Caco-2 (cell line): Measurements from ENCODE around the gene MGAT4D. TPM values are rescaled to one million over a fixed set of nuclear protein-coding genes. Genes with fewer than 3 reads are reported as not detected.
"Not testable (repeated sequence)": the region's sequence is repeated elsewhere in the genome, so short reads cannot be mapped to it uniquely, and the experiment has no call there.

Source experiments
- BruUV-seq: library from RNA; stranded (reverse); fragments of 400-500 nt; replicated peaks from 2 replicates; lab custom pipeline; 2021; lab: Mats Ljungman, UMichigan
- CTCF ChIA-PET: fragments of 300-600 bp; sonication (Branson Sonifier 250); formaldehyde crosslinking; loops from one replicate; lab custom pipeline; 2022; ENCODE audit warnings: antibody characterized with exemption; lab: Charles Lee
- POLR2A ChIA-PET: fragments of 300-600 bp; sonication (Branson Sonifier 250); formaldehyde crosslinking; loops from one replicate; lab custom pipeline; 2022; ENCODE audit warnings: antibody characterized with exemption; lab: Charles Lee
- DNase-seq, 2 experiments: peaks; one replicate each; pipeline versions ENCODE4 v3.0.0 to v3.0.0-alpha.2; 2020 to 2022
- H3K27me3 ChIP-seq: replicated peaks from 2 replicates; pipeline ENCODE4 v1.6.0; 2011; ENCODE audit warnings: low read length; ENCODE audit not compliant: control insufficient read depth, insufficient read depth
- H3K36me3 ChIP-seq: 2 replicates; pipeline ENCODE4 v1.5.1; 2011; ENCODE audit warnings: low read length; ENCODE audit not compliant: control insufficient read depth, insufficient read depth
- H3K4me1 ChIP-seq: fragments of 250-450 bp; sonication (Bioruptor Pico); 2 replicates; pipeline ENCODE4 v1.5.1; 2020; ENCODE audit warnings: mild to moderate bottlenecking
- H3K4me3 ChIP-seq: 2 replicates; pipeline ENCODE4 v1.5.1; 2011; ENCODE audit warnings: low read depth, mild to moderate bottlenecking, control low read depth, low read length
- H3K9me3 ChIP-seq: fragments of 250-450 bp; sonication (Bioruptor Pico); 2 replicates; pipeline ENCODE4 v1.5.1; 2020; ENCODE audit warnings: mild to moderate bottlenecking, moderate library complexity
- H3K27ac Mint-ChIP-seq: one replicate; pipeline ENCODE4 v1.8.0; 2022; ENCODE audit warnings: mixed read lengths; ENCODE audit not compliant: unreplicated experiment
- H3K27me3 Mint-ChIP-seq: one replicate; pipeline ENCODE4 v1.8.0; 2022; ENCODE audit warnings: mixed read lengths; ENCODE audit not compliant: insufficient read depth, unreplicated experiment
- H3K36me3 Mint-ChIP-seq: one replicate; pipeline ENCODE4 v1.8.0; 2022; ENCODE audit warnings: mild to moderate bottlenecking, mixed read lengths; ENCODE audit not compliant: insufficient read depth, unreplicated experiment
- H3K4me1 Mint-ChIP-seq: one replicate; pipeline ENCODE4 v1.8.0; 2022; ENCODE audit warnings: low read depth, mixed read lengths; ENCODE audit not compliant: unreplicated experiment
- H3K4me3 Mint-ChIP-seq: one replicate; pipeline ENCODE4 v1.8.0; 2022; ENCODE audit warnings: mild to moderate bottlenecking, moderate library complexity, mixed read lengths; ENCODE audit not compliant: unreplicated experiment
- H3K9me3 Mint-ChIP-seq: one replicate; pipeline ENCODE4 v1.8.0; 2022; ENCODE audit warnings: mixed read lengths; ENCODE audit not compliant: unreplicated experiment
- intact Hi-C: fragments of 100-400 bp; cut with micrococcal nuclease; formaldehyde crosslinking; loops from one replicate; pipeline ENCODE4 v1.10.0; 2022; ENCODE audit not compliant: unreplicated experiment
- total RNA-seq: library from RNA; stranded (reverse); gene quantifications from 2 replicates; pipeline ENCODE4 v1.2.3, GENCODE V29; 2022
- TF ChIP-seq, protein P1 (sequence below), 2 experiments: fragments of 200-600 bp in 1 of 2; IDR thresholded peaks; 1 replicate in 1 of 2; 2 replicates in 1 of 2; pipeline versions ENCODE4 v1.5.1 to v1.8.0; 2011 to 2022; ENCODE audit warnings: antibody characterized with exemption in 1 of 2, control low read depth in 1 of 2, inconsistent platforms in 1 of 2, low read depth in 1 of 2, low read length in 1 of 2, mild to moderate bottlenecking in 1 of 2, moderate library complexity in 1 of 2; ENCODE audit not compliant: insufficient read depth in 1 of 2, severe bottlenecking in 1 of 2, unreplicated experiment in 1 of 2

Gene MGAT4D
- total RNA-seq, 1 experiment from 2014 or later, result not detected

DNA sequence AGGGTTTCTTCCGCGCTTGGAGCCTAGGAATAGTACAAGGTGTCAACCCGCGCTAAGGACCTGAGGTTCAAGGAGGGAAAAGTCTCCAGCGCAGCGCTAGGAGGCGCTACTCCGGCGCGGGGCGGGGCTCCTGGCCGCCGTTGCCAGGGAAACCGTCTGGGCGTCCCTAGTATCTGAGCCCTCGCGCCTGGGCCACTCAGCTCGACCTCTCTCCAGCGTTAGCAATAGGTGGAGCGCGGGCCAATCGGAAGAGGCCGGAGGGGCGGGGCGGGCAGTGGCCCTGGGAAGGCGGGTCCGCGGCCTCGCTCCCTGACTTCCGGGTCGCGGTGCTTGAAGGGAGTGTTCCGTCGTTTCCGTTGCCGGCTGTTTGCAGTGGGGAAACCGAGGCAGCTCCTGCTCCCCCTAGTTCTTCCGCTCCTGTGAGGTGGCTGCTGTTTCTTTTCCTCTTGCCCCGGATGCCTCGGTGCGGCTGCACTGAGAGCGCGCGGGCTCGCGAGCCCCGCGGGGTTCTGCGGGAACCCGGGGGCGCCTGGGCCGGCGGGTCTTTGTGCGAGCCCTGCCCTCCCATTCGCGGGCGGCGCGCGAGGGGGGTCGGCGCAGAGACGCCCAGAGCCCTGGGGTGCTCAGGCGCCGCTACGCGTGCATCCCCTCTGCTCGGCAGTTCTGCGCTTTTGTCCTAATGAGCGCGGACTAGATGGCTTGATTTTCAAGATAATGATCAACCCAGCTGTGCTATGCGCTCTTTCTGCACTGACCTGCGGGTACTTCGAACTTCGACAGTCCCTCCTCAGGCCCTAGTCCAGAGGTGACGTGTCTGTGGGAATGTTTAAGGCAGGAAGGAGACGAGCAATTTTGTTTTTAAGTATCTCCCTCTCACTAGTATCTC is 26.0 kb upstream of the MGAT4D start, which contains the start of gene ELMOD2:
TSS of gene ELMOD2 (plus strand) at position 312 of the 886 bp plus-strand sequence. CDS start 1,261 bp downstream, outside the sequence.
- Mint-ChIP-seq H3K27ac (peak within 1 kb of the TSS; percentile 39), H3K36me3 (peaks cover 6% of the 10 kb centered on the region), H3K4me1 (peaks cover under 1% of the 10 kb centered on the region), H3K4me3 (peak within 1 kb of the TSS; percentile 75), H3K27me3 (no peaks in the 10 kb centered on the region), H3K9me3 (no peaks in the 10 kb centered on the region)
- peak; percentile 97 to 98 for DNase-seq
- peak within 1 kb of the TSS; percentile 85 for H3K4me3 ChIP-seq
- TSS peak; percentile 37 for BruUV-seq
- CTCF ChIA-PET, result interaction anchor here (1.0 to 1.8 kb wide), 4 partner anchors 44 to 164 kb away, joined by 4 to 8 read pairs (median 6); partner anchors contain the start of genes CLGN, SCOC and UCP1
- H3K36me3 ChIP-seq, result no peaks in the 10 kb centered on the region
- intact Hi-C loops, result loop anchor here (1.0 to 5.0 kb wide), 4 partner anchors 97 to 327 kb away; partner anchors contain the start of genes CLGN and SCOC
- no peaks in the 10 kb centered on the region for H3K9me3 ChIP-seq
- no peaks in the 10 kb centered on the region for H3K27me3 ChIP-seq
- TF ChIP-seq, protein P1, sequence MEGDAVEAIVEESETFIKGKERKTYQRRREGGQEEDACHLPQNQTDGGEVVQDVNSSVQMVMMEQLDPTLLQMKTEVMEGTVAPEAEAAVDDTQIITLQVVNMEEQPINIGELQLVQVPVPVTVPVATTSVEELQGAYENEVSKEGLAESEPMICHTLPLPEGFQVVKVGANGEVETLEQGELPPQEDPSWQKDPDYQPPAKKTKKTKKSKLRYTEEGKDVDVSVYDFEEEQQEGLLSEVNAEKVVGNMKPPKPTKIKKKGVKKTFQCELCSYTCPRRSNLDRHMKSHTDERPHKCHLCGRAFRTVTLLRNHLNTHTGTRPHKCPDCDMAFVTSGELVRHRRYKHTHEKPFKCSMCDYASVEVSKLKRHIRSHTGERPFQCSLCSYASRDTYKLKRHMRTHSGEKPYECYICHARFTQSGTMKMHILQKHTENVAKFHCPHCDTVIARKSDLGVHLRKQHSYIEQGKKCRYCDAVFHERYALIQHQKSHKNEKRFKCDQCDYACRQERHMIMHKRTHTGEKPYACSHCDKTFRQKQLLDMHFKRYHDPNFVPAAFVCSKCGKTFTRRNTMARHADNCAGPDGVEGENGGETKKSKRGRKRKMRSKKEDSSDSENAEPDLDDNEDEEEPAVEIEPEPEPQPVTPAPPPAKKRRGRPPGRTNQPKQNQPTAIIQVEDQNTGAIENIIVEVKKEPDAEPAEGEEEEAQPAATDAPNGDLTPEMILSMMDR (IDR thresholded peaks at IDR 0.05; ENCODE audit: insufficient read depth in 1 of 2, low read depth in 1 of 2, low read length in 1 of 2, severe bottlenecking in 1 of 2, unreplicated experiment in 1 of 2), result peak; percentile 85 to 90
- H3K4me1 ChIP-seq, result peaks cover 5% of the 10 kb centered on the region; the same call in 1 of the 2 replicates
- POLR2A ChIA-PET, result interaction anchor here (0.6 to 1.1 kb wide), 2 partner anchors 151 to 414 kb away, joined by 3 to 5 read pairs; partner anchors contain the start of gene SCOC

DNA sequence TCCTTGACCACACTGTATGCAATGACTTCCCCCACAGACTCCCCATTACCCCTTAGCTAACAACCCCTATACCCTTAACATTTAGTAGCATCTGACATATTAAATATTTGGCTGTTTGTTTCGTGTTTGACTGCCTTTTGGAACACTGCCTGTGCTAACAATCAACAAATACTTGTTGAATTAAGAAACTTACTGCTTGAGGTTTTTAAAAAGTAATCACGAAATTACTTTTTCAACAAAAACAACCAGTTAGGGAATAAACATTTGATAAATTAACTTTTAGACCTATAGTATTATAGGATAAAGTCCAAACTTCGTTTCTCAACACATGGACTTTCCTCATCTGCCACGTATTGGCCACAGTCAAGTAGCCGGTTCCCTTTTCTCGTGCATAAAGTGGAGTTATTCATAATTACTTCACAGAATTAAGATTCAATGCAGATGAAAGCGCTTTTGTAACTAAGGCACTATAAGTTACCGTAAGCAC is 25.3 kb upstream of the MGAT4D start:
- no peak for DNase-seq
- BruUV-seq, result no TSS peak
- no peaks in the 10 kb centered on the region for H3K4me1 Mint-ChIP-seq
- Histone ChIP-seq H3K4me3 (peak overlapping the region; percentile 37), H3K36me3 (no peaks in the 10 kb centered on the region), H3K4me1 (peaks cover 5% of the 10 kb centered on the region; the same call in 1 of the 2 replicates), H3K9me3 (no peaks in the 10 kb centered on the region), H3K27me3 (no peaks in the 10 kb centered on the region)
- POLR2A ChIA-PET, result interaction anchor here (0.6 to 1.1 kb wide), 2 partner anchors 150 to 415 kb away, joined by 3 to 5 read pairs; partner anchors contain the start of gene SCOC
- H3K4me3 Mint-ChIP-seq, result peak overlapping the region; percentile 75
- intact Hi-C loops, result loop anchor here (2.0 to 5.0 kb wide), 3 partner anchors 96 to 327 kb away; partner anchors contain the start of genes CLGN and SCOC
- no peaks in the 10 kb centered on the region for H3K27me3 Mint-ChIP-seq
- H3K27ac Mint-ChIP-seq, result no peak overlapping the region
- CTCF ChIA-PET, result interaction anchor here (0.5 to 1.8 kb wide), 4 partner anchors 44 to 1507 kb away, joined by 4 to 8 read pairs (median 4); partner anchors contain the start of genes SCOC and UCP1
- TF ChIP-seq, protein P1 (IDR thresholded peaks at IDR 0.05; ENCODE audit: insufficient read depth in 1 of 2, low read depth in 1 of 2, low read length in 1 of 2, severe bottlenecking in 1 of 2, unreplicated experiment in 1 of 2), result no peak
- peaks cover 6% of the 10 kb centered on the region for H3K36me3 Mint-ChIP-seq
- H3K9me3 Mint-ChIP-seq, result no peaks in the 10 kb centered on the region

DNA sequence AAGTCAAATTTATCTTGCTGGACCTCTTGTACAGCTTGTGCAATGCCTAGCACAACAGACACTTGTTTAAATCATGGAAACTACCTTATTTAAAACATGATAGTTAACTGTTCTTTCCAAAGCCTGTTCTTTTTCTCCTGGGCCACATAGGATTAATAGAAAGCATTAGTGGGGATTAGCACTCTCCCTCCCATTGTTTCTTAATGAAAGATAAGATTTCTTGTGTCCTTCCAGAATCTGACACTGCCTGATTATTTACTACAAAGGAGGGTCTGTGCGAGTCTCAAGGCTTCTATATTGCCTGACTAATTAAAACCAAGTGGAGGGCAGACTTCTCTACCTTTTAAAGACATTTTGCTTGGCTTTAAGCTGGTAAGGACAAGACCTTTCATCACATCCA is 17.3 kb upstream of the MGAT4D start:
- Mint-ChIP-seq H3K36me3 (no peaks in the 10 kb centered on the region), H3K4me1 (no peaks in the 10 kb centered on the region), H3K27ac (no peak overlapping the region), H3K27me3 (peaks cover 6% of the 10 kb centered on the region), H3K4me3 (no peak overlapping the region), H3K9me3 (no peaks in the 10 kb centered on the region)
- H3K4me3 ChIP-seq, result no peak overlapping the region
- H3K4me1 ChIP-seq, result no peaks in the 10 kb centered on the region
- ChIA-PET CTCF (no interaction called here), POLR2A (no interaction called here)
- H3K36me3 ChIP-seq, result no peaks in the 10 kb centered on the region
- no peak for DNase-seq
- BruUV-seq, result no TSS peak
- H3K9me3 ChIP-seq, result no peaks in the 10 kb centered on the region
- TF ChIP-seq, protein P1 (IDR thresholded peaks at IDR 0.05; ENCODE audit: insufficient read depth in 1 of 2, low read depth in 1 of 2, low read length in 1 of 2, severe bottlenecking in 1 of 2, unreplicated experiment in 1 of 2), result no peak
- H3K27me3 ChIP-seq, result no peaks in the 10 kb centered on the region
- intact Hi-C loops, result no loop called here

DNA sequence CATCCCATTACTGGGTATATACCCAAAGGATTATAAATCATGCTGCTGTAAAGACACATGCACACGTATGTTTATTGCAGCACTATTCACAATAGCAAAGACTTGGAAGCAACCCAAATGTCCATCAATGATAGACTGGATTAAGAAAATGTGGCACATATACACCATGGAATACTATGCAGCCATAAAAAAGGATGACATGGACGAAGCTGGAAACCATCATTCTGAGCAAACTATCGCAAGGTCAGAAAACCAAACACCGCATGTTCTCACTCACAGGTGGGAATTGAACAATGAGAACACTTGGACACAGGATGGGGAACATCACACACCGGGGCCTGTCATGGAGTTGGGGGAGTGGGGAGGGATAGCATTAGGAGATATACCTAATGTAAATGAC is 15.7 kb upstream of the MGAT4D start:
- H3K4me3 Mint-ChIP-seq, H3K4me1 ChIP-seq, DNase-seq, BruUV-seq, H3K9me3 ChIP-seq, POLR2A ChIA-PET, H3K27me3 ChIP-seq, H3K9me3 Mint-ChIP-seq, intact Hi-C loops, H3K4me3 ChIP-seq, H3K27ac Mint-ChIP-seq, H3K36me3 Mint-ChIP-seq, H3K4me1 Mint-ChIP-seq, H3K36me3 ChIP-seq, CTCF ChIA-PET: not testable (repeated sequence)
- peaks cover 18% of the 10 kb centered on the region for H3K27me3 Mint-ChIP-seq
